Measurements from ENCODE around the gene IRF2BPL.

IRF2BPL gene

DNA sequence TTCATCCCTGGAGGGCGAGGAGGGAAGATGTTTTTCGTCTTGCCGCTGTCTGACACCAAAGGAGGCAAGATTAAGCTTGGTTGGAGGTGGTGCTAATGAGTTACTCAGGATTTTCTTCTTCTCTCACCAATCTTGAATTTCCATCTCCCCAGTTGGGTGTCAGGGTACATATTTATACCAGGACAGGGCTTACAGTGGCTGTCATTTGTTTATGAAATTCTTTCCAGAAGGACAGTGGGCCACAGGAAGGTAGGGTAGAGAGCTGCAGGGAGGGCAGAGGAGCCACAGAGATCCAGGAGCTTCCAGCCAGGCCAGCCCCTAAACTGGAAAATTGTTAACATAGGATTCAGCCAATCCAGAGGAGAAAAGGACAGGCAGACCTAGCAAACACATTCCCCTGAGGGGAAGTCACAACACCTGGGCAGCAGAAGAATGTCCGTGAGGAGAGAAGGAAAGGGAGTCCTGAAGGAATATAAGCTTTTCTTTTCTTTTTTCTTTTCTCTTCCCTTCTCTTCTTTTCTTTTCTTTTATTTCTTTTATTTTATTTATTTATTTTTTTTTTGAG is 40.5 kb downstream of the IRF2BPL start:
- no peak for DNase-seq (ENCODE audit: low read depth in 1 of 2, low spot score in 1 of 2)

DNA sequence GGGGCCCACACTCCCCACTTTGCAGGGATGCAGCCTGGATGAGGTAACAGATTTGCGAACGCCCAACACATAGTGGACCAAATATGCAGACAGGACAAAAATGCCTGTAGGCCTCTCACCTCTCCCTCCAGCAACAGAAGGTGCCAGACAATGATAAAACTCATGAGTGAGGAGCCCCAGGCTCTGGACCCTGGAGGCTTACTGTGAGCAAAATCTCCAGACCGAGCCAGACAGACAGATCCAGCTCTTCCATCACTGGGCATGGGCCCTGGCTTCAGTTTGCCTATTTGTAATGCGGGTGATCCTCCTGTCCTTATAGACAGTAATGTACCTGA is 42.3 kb downstream of the IRF2BPL start:
- DNase-seq (ENCODE audit: low read depth in 1 of 2, low spot score in 1 of 2), result no peak

DNA sequence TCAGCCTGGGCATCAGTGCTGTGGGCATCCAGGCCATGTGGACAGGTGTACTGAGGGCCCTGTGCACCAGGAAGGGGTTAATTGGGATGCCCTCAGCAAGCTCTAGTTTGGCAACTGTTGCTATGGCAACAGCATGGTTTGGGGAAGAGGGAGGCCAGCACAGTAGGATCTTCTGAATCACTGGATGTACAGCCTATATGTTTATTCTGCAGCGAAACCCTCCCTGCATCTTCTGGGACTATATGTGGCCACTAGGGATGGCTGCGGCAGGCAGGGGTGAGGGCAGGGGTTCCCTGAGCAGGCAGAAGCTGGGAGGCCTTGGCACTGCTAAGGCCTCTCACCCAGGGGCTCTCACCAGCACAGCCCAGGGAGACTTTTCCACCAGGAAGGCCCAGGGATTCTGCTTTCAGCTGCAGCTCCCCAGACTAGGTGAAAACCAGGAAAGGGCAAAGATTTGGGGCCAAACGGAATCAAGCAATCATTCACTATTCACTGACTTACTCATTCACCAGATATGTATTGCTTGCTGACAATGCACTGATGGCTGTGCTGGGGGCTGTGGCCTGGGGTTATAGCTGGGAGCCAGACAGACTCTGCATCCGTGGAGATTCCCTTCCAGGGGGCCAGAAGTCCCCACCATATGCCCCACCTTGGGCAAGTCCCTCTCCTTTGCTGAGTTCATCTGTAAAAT is 42.8 kb downstream of the IRF2BPL start:
- no peak for DNase-seq (ENCODE audit: low read depth in 1 of 2, low spot score in 1 of 2)

DNA sequence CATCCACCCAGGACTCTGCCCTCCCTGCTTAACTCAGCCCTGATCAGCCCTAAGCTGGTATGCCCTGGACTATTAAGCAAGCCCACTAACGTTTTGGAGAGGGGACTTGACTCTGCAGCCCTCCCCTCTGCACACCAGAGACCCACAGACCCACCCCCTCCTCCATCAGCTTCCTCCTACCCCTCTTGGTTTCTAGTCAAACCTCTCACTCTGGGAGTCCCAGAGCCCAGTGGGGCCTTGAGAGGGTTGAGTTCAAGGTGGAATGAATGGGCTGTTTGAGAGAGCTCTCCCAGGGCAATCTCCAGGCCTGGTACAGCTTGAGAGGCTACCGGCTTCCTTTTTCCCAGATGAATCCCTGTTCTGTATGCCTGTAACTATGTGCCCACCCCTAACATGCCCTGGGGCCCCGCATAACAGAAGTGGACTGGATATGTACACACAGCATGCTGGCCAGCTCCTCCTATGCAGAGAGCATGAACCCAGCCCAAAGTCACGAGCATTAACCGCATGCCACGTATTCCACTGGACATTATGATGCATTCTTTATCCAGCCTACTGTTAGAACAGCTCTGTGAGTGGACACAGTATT is 43.6 kb downstream of the IRF2BPL start:
- DNase-seq (ENCODE audit: low read depth in 1 of 2, low spot score in 1 of 2), result no peak

DNA sequence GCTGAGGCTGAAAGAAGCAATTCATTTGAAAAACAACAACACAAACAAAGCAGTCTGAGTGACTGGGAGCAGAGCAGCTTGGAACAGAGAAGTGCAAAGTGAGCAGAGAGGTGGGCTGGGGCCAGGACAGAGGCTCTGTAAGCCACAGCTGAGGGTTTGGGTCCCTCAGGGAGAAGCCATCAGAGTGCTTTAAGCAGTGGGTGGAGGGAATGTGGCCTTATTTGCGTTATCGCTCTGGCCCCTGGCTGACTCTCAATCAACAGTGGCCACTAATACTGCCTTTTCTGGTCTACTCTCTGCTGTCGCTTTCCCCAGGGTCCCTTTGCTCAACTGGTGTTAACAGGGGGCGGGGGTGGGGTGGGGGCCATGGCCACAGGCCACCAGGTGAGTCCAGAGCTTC is 44.2 kb downstream of the IRF2BPL start:
- DNase-seq (ENCODE audit: low read depth in 1 of 2, low spot score in 1 of 2), result no peak

DNA sequence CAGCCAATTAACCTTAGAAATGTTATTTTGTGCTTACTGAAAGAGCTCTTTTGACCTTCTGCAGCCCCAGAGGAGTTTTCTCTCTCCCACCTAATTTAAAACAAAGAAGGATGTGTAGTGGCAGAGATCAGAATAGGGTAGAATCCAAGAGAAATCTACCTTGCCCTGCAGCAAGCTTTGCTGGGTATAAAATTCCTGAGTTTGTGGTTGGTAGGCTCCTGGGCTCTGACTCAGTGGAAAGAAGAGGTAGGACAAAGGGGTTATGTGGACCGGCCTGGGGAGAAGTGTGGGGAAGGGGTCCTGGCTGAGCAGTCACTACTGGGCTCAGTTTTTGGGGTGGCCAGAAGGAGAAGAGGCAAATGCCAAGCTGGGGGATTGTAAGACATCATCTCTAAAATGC is 46.8 kb downstream of the IRF2BPL start:
- no peak for DNase-seq (ENCODE audit: low read depth in 1 of 2, low spot score in 1 of 2)

DNA sequence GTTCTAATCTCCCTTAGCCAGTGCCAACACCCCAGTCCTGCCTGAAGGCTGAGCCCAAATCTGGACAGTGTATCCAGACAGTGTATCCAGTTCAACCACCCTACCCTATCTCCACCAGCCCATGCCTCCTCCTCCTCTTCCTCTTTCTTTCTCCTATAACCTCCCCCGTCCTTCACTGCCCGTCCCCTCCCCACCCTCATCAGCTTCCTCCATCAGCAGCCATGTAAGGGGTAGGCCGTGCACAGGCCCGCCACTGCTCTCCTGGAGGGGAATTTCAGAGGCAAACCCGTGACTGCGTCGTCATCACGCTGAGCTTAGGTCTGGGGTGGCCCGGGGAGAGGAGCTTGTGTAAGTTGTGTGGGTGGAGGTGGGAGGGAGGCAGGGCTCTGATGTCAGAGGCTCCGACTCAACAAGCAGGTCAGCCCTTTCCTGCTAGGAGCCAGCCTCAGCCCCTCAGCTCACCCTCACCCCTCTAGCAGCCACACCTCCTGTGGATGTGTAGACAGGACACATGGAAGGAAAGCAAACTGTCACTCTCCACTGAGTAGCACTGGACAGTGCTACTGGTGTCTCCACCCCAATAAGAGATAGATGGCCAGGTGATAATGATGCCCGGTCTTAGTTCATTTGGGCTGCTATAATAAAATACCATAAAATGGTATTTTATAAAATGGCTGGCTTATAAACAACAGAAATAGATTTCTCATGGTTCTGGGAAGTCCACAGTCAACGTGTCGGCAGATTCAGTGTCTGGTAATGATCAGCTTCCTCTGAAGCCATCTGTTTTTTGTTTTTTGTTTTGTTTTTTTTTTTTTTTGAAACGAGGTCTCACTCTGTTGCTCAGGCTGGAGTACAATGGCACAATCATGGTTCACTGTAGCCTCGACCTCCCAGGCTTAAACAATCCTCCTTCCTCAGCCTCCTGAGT is 50.5 kb downstream of the IRF2BPL start:
- peak; percentile 57 to 81 for DNase-seq (ENCODE audit: low read depth in 1 of 2, low spot score in 1 of 2)

DNA sequence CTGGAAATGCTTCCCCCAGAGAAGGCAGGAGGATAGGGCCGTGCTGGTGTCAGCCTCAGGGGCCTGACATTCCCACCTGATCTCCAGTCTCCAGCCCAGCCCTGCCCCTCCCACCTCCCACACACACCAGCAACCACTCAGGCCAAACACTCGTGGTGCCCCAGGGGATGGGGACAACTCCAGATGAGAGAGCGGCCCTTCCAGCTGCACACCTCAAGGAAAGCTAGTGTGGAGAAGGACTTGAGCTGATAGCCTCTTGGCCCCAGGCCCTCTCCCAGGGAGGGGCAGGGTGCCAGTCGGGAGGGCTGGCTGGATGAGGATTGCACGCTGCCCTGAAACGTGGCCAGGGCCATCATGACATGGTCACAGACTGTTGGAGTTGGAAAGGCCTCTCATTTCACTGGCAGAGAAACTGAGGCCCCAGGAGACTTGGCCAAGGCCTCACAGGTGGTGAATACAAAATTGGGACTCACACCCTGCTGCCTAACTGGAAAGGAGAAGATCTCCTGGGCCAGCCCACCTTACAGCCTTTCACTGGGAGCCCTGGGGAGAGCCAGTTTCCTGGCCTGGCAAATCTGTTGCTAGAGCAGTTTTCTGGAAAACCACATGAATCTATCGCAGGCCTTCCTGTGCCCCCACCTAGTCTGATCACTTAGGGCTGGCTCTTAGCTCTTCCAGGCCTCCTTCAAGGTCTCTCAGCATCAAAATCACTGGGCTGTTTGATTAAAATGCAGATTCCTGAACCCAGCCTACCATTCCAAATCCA is 52.1 kb downstream of the IRF2BPL start:
- no peak for DNase-seq (ENCODE audit: low read depth in 1 of 2, low spot score in 1 of 2)

DNA sequence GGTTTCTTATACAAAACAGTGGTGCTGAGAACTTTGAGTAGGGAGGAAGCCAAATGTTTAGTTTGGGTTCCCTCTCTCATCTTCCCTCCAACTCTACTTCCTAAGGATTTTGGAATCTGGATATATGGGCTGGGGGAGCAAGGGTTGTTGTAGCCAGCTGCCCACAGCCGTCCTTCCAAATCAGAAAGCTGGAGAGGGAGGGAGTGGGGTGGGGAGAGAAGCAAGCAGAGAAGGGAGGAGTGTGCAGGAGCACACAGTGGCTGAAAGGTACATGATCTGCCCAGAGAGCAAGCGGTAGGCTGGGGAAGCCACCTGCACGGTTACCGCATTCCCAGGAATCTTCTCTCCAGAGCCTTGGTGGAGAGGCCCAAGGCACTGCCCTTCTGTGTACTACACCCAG is 52.7 kb downstream of the IRF2BPL start:
- DNase-seq (ENCODE audit: low read depth in 1 of 2, low spot score in 1 of 2), result no peak

DNA sequence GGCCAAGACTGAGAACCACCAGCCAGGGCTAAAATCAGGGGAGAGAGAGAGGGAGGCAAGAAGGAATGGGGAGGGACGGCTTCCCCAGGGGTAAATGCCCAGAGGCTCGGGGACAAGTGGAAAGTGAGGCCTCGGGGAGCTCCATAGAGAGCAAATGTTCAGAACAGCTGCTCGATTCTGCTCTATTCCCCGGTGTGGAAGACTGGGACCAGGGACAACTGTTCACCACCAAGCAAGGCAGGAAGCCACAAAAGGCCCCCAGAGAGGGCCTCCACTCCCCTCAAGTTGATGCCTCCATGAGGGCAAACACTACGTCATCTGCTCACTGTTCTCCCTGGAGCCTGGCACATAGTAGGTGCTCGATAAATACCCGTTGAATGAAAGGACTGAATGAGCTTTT is 53.5 kb downstream of the IRF2BPL start:
- DNase-seq (ENCODE audit: low read depth in 1 of 2, low spot score in 1 of 2), result no peak
